Mesendoderm (in vitro differentiated cells): ENCODE data around the gene MYLK4.

Source experiments
- DNase-seq: peaks from one replicate; pipeline ENCODE4 v3.0.0; 2013
- H2AK5ac ChIP-seq: 2 replicates; pipeline ENCODE4 v1.6.1; 2013; ENCODE audit warnings: low read length, inconsistent platforms
- H2BK120ac ChIP-seq: 2 replicates; pipeline ENCODE4 v1.6.1; 2013; ENCODE audit warnings: low read depth, mild to moderate bottlenecking, low read length, moderate library complexity, mixed read lengths
- H2BK15ac ChIP-seq: replicated peaks from 2 replicates; pipeline ENCODE4 v1.6.1; 2013; ENCODE audit warnings: low read depth, mild to moderate bottlenecking, moderate library complexity
- H2BK5ac ChIP-seq: 2 replicates; pipeline ENCODE4 v1.6.1; 2013; ENCODE audit warnings: low read length, inconsistent platforms
- H3K18ac ChIP-seq: 2 replicates; pipeline ENCODE4 v1.6.1; 2013; ENCODE audit warnings: mild to moderate bottlenecking, low read length, mixed read lengths
- H3K23ac ChIP-seq: one replicate; pipeline ENCODE4 v1.6.1; 2013; ENCODE audit warnings: low read length
- H3K27ac ChIP-seq: 2 replicates; pipeline ENCODE4 v1.5.1; 2013; ENCODE audit warnings: low read depth, mild to moderate bottlenecking, inconsistent platforms, low read length, moderate library complexity
- H3K27me3 ChIP-seq: 2 replicates; pipeline ENCODE4 v1.6.1; 2013; ENCODE audit warnings: low read length, control low read depth, mild to moderate bottlenecking, inconsistent platforms; ENCODE audit not compliant: insufficient read depth, poor library complexity
- H3K36me3 ChIP-seq: 2 replicates; pipeline ENCODE4 v1.6.1; 2013; ENCODE audit warnings: low read length, inconsistent platforms; ENCODE audit not compliant: control insufficient read depth, insufficient read depth
- H3K4ac ChIP-seq: one replicate; pipeline ENCODE4 v1.6.1; 2013; ENCODE audit warnings: low read depth, mild to moderate bottlenecking, low read length, moderate library complexity
- H3K4me1 ChIP-seq: 2 replicates; pipeline ENCODE4 v1.6.1; 2013; ENCODE audit warnings: low read depth, low read length, inconsistent platforms; ENCODE audit not compliant: control insufficient read depth
- H3K4me2 ChIP-seq: 2 replicates; pipeline ENCODE4 v1.6.1; 2013; ENCODE audit warnings: low read length
- H3K4me3 ChIP-seq: 2 replicates; pipeline ENCODE4 v1.5.1; 2013; ENCODE audit warnings: mild to moderate bottlenecking, low read length
- H3K56ac ChIP-seq: one replicate; pipeline ENCODE4 v1.6.1; 2013; ENCODE audit warnings: low read length
- H3K79me1 ChIP-seq: 2 replicates; pipeline ENCODE4 v1.6.1; 2013; ENCODE audit warnings: low read length, inconsistent platforms
- H3K79me2 ChIP-seq: 2 replicates; pipeline ENCODE4 v1.6.1; 2013; ENCODE audit warnings: mild to moderate bottlenecking, low read length; ENCODE audit not compliant: control insufficient read depth, insufficient read depth
- H3K9ac ChIP-seq: 2 replicates; pipeline ENCODE4 v1.6.1; 2013; ENCODE audit warnings: low read length, inconsistent platforms
- H4K5ac ChIP-seq: one replicate; pipeline ENCODE4 v1.6.1; 2013; ENCODE audit warnings: low read length
- H4K8ac ChIP-seq: one replicate; pipeline ENCODE4 v1.6.1; 2013; ENCODE audit warnings: low read depth, mild to moderate bottlenecking, control low read depth, low read length, moderate library complexity
- WGBS: extraction: QIAGEN DNeasy Blood & Tissue Kit; methylation state at CpG from one replicate; pipeline ENCODE4 v1.1.7; 2013; ENCODE audit warnings: low lambda C conversion rate, missing lambda C conversion rate; ENCODE audit not compliant: insufficient coverage; ENCODE audit errors: extremely low coverage; 5-methylcytosine and 5-hydroxymethylcytosine counted together

MYLK4 gene

GRCh38 chr6:2782825-2783187, 32.1 kb upstream of the MYLK4 start:
- Histone ChIP-seq H2BK15ac (no peak overlapping the region), H3K9ac (no peak overlapping the region), H3K23ac (no peak overlapping the region), H4K5ac (no peak overlapping the region), H3K18ac (no peak overlapping the region), H2BK5ac (no peak overlapping the region), H3K27me3 (no peaks in the 10 kb centered on the region), H3K79me2 (peaks cover 16% of the 10 kb centered on the region), H2BK120ac (no peak overlapping the region), H4K8ac (no peak overlapping the region), H3K4me1 (no peaks in the 10 kb centered on the region), H3K4ac (no peak overlapping the region), H3K36me3 (peaks cover 3% of the 10 kb centered on the region), H3K79me1 (peaks cover 34% of the 10 kb centered on the region), H3K4me3 (no peak overlapping the region), H3K4me2 (no peak overlapping the region), H3K56ac (no peak overlapping the region), H3K27ac (no peak overlapping the region), H2AK5ac (no peak overlapping the region)
- no CpG with 5 or more reads among the region's 10 CpGs for WGBS
- DNase-seq = no peak

DNA sequence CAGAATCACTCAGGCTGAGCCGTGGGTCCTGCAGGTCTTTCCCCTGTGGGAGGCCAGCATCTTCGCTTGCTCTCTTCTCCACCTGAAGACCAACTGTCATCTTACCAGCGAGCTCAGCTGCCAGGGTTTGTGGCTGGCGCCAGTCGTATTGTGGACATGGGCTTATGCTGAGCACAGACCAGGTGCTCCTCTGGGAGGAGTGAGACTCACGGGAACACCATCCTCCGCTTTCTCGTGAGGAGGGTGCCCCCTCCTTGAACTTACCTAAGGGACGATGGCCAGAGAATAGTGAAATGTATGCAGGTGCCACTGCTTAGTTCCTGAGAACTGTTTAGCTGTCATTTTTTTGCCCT, 31.6 kb upstream of the MYLK4 start:
- Histone ChIP-seq H3K4ac (no peak overlapping the region), H2BK120ac (no peak overlapping the region), H3K27ac (no peak overlapping the region), H3K9ac (no peak overlapping the region), H2BK5ac (no peak overlapping the region), H3K79me1 (peaks cover 36% of the 10 kb centered on the region), H3K4me2 (no peak overlapping the region), H4K8ac (no peak overlapping the region), H3K4me3 (no peak overlapping the region), H3K79me2 (peaks cover 20% of the 10 kb centered on the region), H3K23ac (no peak overlapping the region), H3K18ac (no peak overlapping the region), H2AK5ac (no peak overlapping the region), H3K56ac (no peak overlapping the region), H3K27me3 (no peaks in the 10 kb centered on the region), H4K5ac (no peak overlapping the region), H3K4me1 (no peaks in the 10 kb centered on the region), H2BK15ac (no peak overlapping the region), H3K36me3 (peaks cover 3% of the 10 kb centered on the region)
- no CpG with 5 or more reads among the region's 9 CpGs for WGBS
- no peak for DNase-seq

- no CpG with 5 or more reads among the region's 7 CpGs for WGBS
- no peak overlapping the region for H3K4ac ChIP-seq
- peaks cover 3% of the 10 kb centered on the region for H3K36me3 ChIP-seq
- H2BK15ac ChIP-seq = no peak overlapping the region
- no peak overlapping the region for H2AK5ac ChIP-seq
- peaks cover 37% of the 10 kb centered on the region for H3K79me1 ChIP-seq
- no peak overlapping the region for H3K56ac ChIP-seq
- H3K4me2 ChIP-seq = no peak overlapping the region
- no peak overlapping the region for H3K9ac ChIP-seq
- H3K27ac ChIP-seq = no peak overlapping the region
- no peak overlapping the region for H3K4me3 ChIP-seq
- no peak overlapping the region for H4K5ac ChIP-seq
- no peak for DNase-seq
- no peak overlapping the region for H4K8ac ChIP-seq
- peaks cover 22% of the 10 kb centered on the region for H3K79me2 ChIP-seq
- no peak overlapping the region for H3K23ac ChIP-seq
- H2BK120ac ChIP-seq = no peak overlapping the region
- no peaks in the 10 kb centered on the region for H3K4me1 ChIP-seq
- H2BK5ac ChIP-seq = no peak overlapping the region
- H3K18ac ChIP-seq = no peak overlapping the region
- H3K27me3 ChIP-seq = no peaks in the 10 kb centered on the region
Observed at GRCh38 chr6:2781685-2782355, 31.1 kb upstream of the MYLK4 start.

DNA sequence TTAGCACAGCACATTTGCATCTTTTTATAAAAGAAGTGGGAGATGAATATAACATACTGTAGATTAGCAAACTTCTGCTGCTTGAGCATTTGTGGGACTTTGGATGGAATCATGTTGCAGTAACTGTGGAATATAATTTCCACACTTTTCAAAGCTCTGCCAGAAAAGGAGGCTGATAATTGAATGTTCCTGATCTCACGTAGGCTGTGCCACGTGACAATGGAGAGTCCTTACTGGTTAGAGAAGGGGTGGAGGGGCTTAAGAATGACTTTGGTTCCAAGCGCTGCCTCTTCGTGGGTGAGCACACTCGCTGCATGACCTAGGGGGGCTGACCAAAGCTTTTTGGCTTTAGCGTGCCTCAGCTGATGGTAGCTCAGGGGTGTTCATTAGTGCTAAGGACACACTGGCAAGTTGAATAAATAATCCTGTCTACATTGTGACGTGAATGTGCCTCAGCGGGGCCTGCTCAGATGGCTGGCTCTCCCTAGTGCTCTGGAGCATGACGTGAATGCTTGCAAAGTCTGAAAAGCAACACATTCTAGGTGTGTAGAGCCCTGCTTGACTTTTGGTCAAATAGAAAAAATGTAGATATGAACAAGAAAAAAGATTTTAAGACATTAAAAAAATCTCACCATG, 29.5 kb upstream of the MYLK4 start:
- no CpG with 5 or more reads among the region's 9 CpGs for WGBS

GRCh38 chr6:2777249-2777648, 26.5 kb upstream of the MYLK4 start:
- no peak overlapping the region for H3K23ac ChIP-seq
- H2BK15ac ChIP-seq = no peak overlapping the region
- H3K36me3 ChIP-seq = peaks cover 3% of the 10 kb centered on the region
- no peak overlapping the region for H3K27ac ChIP-seq
- no peak for DNase-seq
- no peak overlapping the region for H4K8ac ChIP-seq
- H4K5ac ChIP-seq = no peak overlapping the region
- H3K79me1 ChIP-seq = peaks cover 39% of the 10 kb centered on the region
- H3K4ac ChIP-seq = no peak overlapping the region
- no peak overlapping the region for H2BK120ac ChIP-seq
- H3K18ac ChIP-seq = no peak overlapping the region
- H3K27me3 ChIP-seq = no peaks in the 10 kb centered on the region
- peaks cover 41% of the 10 kb centered on the region for H3K79me2 ChIP-seq
- no peak overlapping the region for H3K56ac ChIP-seq
- H3K4me3 ChIP-seq = no peak overlapping the region
- no peak overlapping the region for H2AK5ac ChIP-seq
- H2BK5ac ChIP-seq = no peak overlapping the region
- H3K9ac ChIP-seq = no peak overlapping the region
- H3K4me2 ChIP-seq = no peak overlapping the region
- H3K4me1 ChIP-seq = no peaks in the 10 kb centered on the region
- no CpG with 5 or more reads among the region's 3 CpGs for WGBS

More for the DNA sequence above, 29.5 kb upstream of the MYLK4 start:
- no peak overlapping the region for H2AK5ac ChIP-seq
- no peak overlapping the region for H3K27ac ChIP-seq
- H3K4me1 ChIP-seq = no peaks in the 10 kb centered on the region
- no peak overlapping the region for H2BK120ac ChIP-seq
- H2BK5ac ChIP-seq = no peak overlapping the region
- H3K36me3 ChIP-seq = peaks cover 3% of the 10 kb centered on the region
- H3K56ac ChIP-seq = no peak overlapping the region
- H4K8ac ChIP-seq = no peak overlapping the region
- H3K9ac ChIP-seq = no peak overlapping the region
- H3K4me3 ChIP-seq = no peak overlapping the region
- no peak overlapping the region for H3K4ac ChIP-seq
- no peak overlapping the region for H3K4me2 ChIP-seq
- no peaks in the 10 kb centered on the region for H3K27me3 ChIP-seq
- peaks cover 34% of the 10 kb centered on the region for H3K79me1 ChIP-seq
- H3K18ac ChIP-seq = no peak overlapping the region
- no peak overlapping the region for H4K5ac ChIP-seq
- no peak for DNase-seq
- no peak overlapping the region for H2BK15ac ChIP-seq
- peaks cover 28% of the 10 kb centered on the region for H3K79me2 ChIP-seq
- H3K23ac ChIP-seq = no peak overlapping the region

DNA sequence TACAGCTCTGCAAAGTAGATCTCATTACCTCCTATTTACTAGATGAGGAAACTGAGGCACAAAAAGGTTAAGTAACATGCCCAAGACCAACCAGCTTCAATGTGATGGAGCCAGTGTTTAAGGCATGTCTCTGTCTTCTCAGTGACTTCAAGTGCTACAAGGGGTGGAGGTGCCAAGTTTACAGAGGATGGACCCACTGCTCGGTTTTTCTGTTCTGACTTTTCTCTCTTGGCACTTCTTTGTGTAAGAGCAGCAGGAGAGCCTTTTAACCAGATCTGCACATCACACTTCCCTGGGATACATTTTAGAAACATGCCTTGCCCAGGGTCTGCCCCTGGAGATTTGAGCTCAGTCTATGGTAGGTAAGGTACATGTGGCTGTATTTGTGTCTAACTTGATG, 24.3 kb upstream of the MYLK4 start:
- Histone ChIP-seq H3K9ac (no peak overlapping the region), H3K56ac (no peak overlapping the region), H2AK5ac (no peak overlapping the region), H3K27me3 (no peaks in the 10 kb centered on the region), H3K4me3 (no peak overlapping the region), H2BK15ac (no peak overlapping the region), H3K4me2 (no peak overlapping the region), H3K36me3 (peaks cover 3% of the 10 kb centered on the region), H3K79me2 (peaks cover 52% of the 10 kb centered on the region), H3K79me1 (peaks cover 39% of the 10 kb centered on the region), H3K18ac (no peak overlapping the region), H4K8ac (no peak overlapping the region), H3K23ac (no peak overlapping the region), H3K4me1 (no peaks in the 10 kb centered on the region), H3K27ac (no peak overlapping the region), H3K4ac (no peak overlapping the region), H2BK120ac (no peak overlapping the region), H2BK5ac (no peak overlapping the region), H4K5ac (no peak overlapping the region)
- no CpG with 5 or more reads among the region's 1 CpG for WGBS
- no peak for DNase-seq
